Fibroblast of lung (primary cell): Measurements from ENCODE around the gene RNGTT. TPM values are rescaled to one million over a fixed set of nuclear protein-coding genes. Genes with fewer than 3 reads are reported as not detected.

Experiments used
- DNase-seq, 2 donors: peaks; one replicate each; pipeline versions ENCODE4 v3.0.0 to v3.0.0-alpha.2; 2010; ENCODE audit warnings: low read depth in 2 of 2
- H2AFZ ChIP-seq: 2 replicates; pipeline ENCODE4 v1.5.1; 2012; ENCODE audit warnings: low read length, control low read depth, inconsistent platforms
- H3K27ac ChIP-seq: 2 replicates; pipeline ENCODE4 v1.5.1; 2011; ENCODE audit warnings: low read length, control low read depth; ENCODE audit not compliant: insufficient read depth
- H3K27me3 ChIP-seq: 2 replicates; pipeline ENCODE4 v1.5.1; 2011; ENCODE audit warnings: mild to moderate bottlenecking, low read length; ENCODE audit not compliant: control insufficient read depth, insufficient read depth
- H3K36me3 ChIP-seq: 2 replicates; pipeline ENCODE4 v1.5.1; 2011; ENCODE audit warnings: low read length; ENCODE audit not compliant: control insufficient read depth, insufficient read depth
- H3K4me1 ChIP-seq: 2 replicates; pipeline ENCODE4 v1.5.1; 2011; ENCODE audit warnings: low read length; ENCODE audit not compliant: control insufficient read depth, insufficient read depth; ENCODE audit errors: extremely low read depth
- H3K4me2 ChIP-seq: 2 replicates; pipeline ENCODE4 v1.5.1; 2011; ENCODE audit warnings: low read length, control low read depth; ENCODE audit not compliant: insufficient read depth; ENCODE audit errors: extremely low read depth
- H3K4me3 ChIP-seq, 4 experiments: fragments of 200-600 bp in 1 of 4; sonication (generic) in 1 of 4; replicated peaks in 1 of 4; 2 replicates each; pipeline ENCODE4 v1.5.1; 2011 to 2016; ENCODE audit warnings: low read length in 4 of 4, low read depth in 3 of 4, mild to moderate bottlenecking in 3 of 4, control low read depth in 2 of 4, inconsistent platforms in 1 of 4, mixed read lengths in 1 of 4; ENCODE audit not compliant: insufficient read depth in 1 of 4; ENCODE audit errors: control extremely low read depth in 1 of 4
- H3K79me2 ChIP-seq: 2 replicates; pipeline ENCODE4 v1.5.1; 2012; ENCODE audit warnings: mild to moderate bottlenecking, low read length, inconsistent platforms; ENCODE audit not compliant: control insufficient read depth, insufficient read depth
- H3K9ac ChIP-seq: 2 replicates; pipeline ENCODE4 v1.5.1; 2011; ENCODE audit warnings: mild to moderate bottlenecking, low read length, control low read depth; ENCODE audit not compliant: insufficient read depth
- H3K9me3 ChIP-seq: 2 replicates; pipeline ENCODE4 v1.5.1; 2012; ENCODE audit warnings: low read depth, low read length; ENCODE audit not compliant: control insufficient read depth, insufficient read depth
- H4K20me1 ChIP-seq: 2 replicates; pipeline ENCODE4 v1.5.1; 2011; ENCODE audit warnings: low read length; ENCODE audit not compliant: control insufficient read depth, insufficient read depth; ENCODE audit errors: extremely low read depth
- CTCF ChIP-seq, 2 donors: IDR thresholded peaks in 1 of 2; conservative IDR thresholded peaks in 1 of 2; 1 replicate in 1 of 2; 2 replicates in 1 of 2; pipeline ENCODE4 v1.5.1; 2011 to 2012; ENCODE audit warnings: low read length in 2 of 2, control low read depth in 1 of 2, inconsistent platforms in 1 of 2, low read depth in 1 of 2, mild to moderate bottlenecking in 1 of 2
- EZH2 ChIP-seq: IDR thresholded peaks from 2 replicates; pipeline ENCODE4 v1.5.1; 2012; ENCODE audit warnings: low read length, control low read depth, mild to moderate bottlenecking; ENCODE audit errors: missing control alignments
- polyA plus RNA-seq, 2 donors: library from polyadenylated mRNA; depleted of rRNA in 1 of 2; stranded (reverse) in 1 of 2; unstranded in 1 of 2; fragments of >200 nt; gene quantifications; 2 replicates each; pipeline ENCODE4 v1.2.1, GENCODE V29; 2011 to 2012; ENCODE audit warnings: missing spikeins in 1 of 2
- total RNA-seq: library from RNA; depleted of rRNA; stranded (reverse); fragments of >200 nt; gene quantifications from 2 replicates; pipeline ENCODE4 v1.2.1, GENCODE V29; 2014

The RNGTT gene
- total and polyA plus RNA-seq, 2 donors (not counting 1 experiment from before 2014, with no cell fraction given) = 10.7 to 12.7 TPM

DNA sequence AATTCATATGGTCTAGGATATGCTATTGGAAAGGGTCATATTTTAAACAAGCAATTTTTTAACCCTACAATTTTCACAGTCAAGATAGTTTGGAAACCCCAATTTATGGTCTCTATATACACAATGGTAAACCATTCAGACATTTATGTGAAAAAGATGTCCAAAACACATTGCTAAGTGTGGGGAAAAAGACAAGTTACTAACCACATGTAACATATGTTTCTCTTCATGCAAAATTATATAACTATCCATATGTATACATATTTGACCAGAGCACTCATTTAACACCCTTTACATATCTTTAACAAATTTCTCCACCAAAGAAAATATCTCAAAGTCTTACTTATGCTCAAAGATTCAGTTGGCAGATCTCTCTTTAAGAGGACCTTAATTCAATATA lies 110.6 kb downstream of the RNGTT start:
- TF ChIP-seq EZH2 (no peak), CTCF (conservative IDR thresholded peaks at IDR 0.05 in 1 of 2, IDR thresholded peaks at IDR 0.05 in 1 of 2; ENCODE audit: low read depth in 1 of 2, low read length in 2 of 2) (no peak)

DNA sequence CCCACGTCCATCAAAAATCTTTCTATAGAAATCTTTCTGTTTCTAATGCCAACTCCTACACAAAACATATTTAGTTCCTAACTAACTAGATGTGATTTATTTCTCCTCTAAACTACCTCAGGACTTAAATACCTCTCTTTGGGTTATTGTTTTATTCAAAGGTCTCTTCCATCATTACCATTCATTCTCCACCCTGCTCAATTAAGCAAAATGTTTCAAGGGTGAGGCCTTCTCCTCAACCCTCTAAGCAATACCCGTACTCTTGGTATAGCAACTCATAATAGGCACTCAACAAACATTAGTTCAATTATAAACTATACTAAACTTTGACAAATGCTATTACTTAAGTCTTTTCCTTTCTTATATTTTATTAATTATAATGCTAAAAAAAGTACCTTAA lies 111.4 kb downstream of the RNGTT start:
- H3K27ac ChIP-seq = no peak overlapping the region
- TF ChIP-seq EZH2 = no peak
- no peak for TF ChIP-seq CTCF (conservative IDR thresholded peaks at IDR 0.05 in 1 of 2, IDR thresholded peaks at IDR 0.05 in 1 of 2; ENCODE audit: low read depth in 1 of 2, low read length in 2 of 2)
- no peaks in the 10 kb centered on the region for H4K20me1 ChIP-seq

More for the DNA sequence above, 110.6 kb downstream of the RNGTT start:
- Histone ChIP-seq H3K4me2 (no peak overlapping the region), H2AFZ (no peak overlapping the region), H3K36me3 (no peaks in the 10 kb centered on the region), H3K9ac (no peak overlapping the region), H3K79me2 (no peaks in the 10 kb centered on the region), H3K9me3 (no peaks in the 10 kb centered on the region), H3K27ac (no peak overlapping the region), H4K20me1 (no peaks in the 10 kb centered on the region), H3K4me1 (no peaks in the 10 kb centered on the region), H3K4me3 (no peak overlapping the region), H3K27me3 (no peaks in the 10 kb centered on the region)
- DNase-seq = no peak

DNA sequence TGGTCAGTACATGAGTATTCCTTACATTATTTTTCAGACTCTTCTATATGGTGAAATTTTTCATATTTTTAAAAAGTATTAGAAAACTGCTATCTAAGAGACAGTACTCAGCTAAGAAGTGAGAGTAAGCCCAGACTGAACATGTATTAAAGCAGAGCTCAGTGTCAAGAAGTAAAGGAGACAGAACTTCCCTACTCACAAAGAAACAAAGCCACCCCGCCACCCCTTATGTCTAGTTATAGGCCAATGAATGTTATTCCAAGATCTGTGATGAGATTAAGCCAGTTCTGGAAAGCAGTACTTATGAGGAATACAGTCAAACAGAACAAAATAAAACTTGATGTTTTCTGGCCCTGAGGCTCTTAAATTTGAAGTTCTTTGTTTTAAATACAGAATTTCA lies 114.5 kb downstream of the RNGTT start:
- Histone ChIP-seq H3K9me3 (no peaks in the 10 kb centered on the region), H3K27me3 (no peaks in the 10 kb centered on the region), H2AFZ (no peak overlapping the region), H3K79me2 (no peaks in the 10 kb centered on the region), H3K4me1 (no peaks in the 10 kb centered on the region), H4K20me1 (no peaks in the 10 kb centered on the region), H3K4me2 (no peak overlapping the region), H3K36me3 (no peaks in the 10 kb centered on the region), H3K27ac (no peak overlapping the region), H3K9ac (no peak overlapping the region), H3K4me3 (no peak overlapping the region)
- peak in 1 of 2 donors; percentile 29 for DNase-seq
- TF ChIP-seq CTCF (conservative IDR thresholded peaks at IDR 0.05 in 1 of 2, IDR thresholded peaks at IDR 0.05 in 1 of 2; ENCODE audit: low read depth in 1 of 2, low read length in 2 of 2) (no peak), EZH2 (no peak)

More for the DNA sequence above, 111.4 kb downstream of the RNGTT start:
- no peak for DNase-seq
- Histone ChIP-seq H3K79me2 (no peaks in the 10 kb centered on the region), H3K9me3 (no peaks in the 10 kb centered on the region), H3K4me3 (no peak overlapping the region), H2AFZ (no peak overlapping the region), H3K27me3 (no peaks in the 10 kb centered on the region), H3K4me2 (no peak overlapping the region), H3K4me1 (no peaks in the 10 kb centered on the region), H3K36me3 (no peaks in the 10 kb centered on the region), H3K9ac (no peak overlapping the region)
